Fibroblast of the aortic adventitia (primary cell): ENCODE measurements around the gene TLE6. TPM values are rescaled to one million over a fixed set of nuclear protein-coding genes. Genes with fewer than 3 reads are reported as not detected.

ENCODE experiments used
- DNase-seq: peaks from one replicate; pipeline ENCODE4 v3.0.0-alpha.2; 2010; ENCODE audit warnings: low read depth
- H3K4me3 ChIP-seq: 2 replicates; pipeline ENCODE4 v1.5.1; 2011; ENCODE audit warnings: low read depth, mild to moderate bottlenecking, control low read depth, low read length, moderate library complexity
- total RNA-seq: library from RNA; depleted of rRNA; stranded (reverse); fragments of >200 nt; gene quantifications from 2 replicates; pipeline ENCODE4 v1.2.3, GENCODE V29; 2012; ENCODE audit warnings: low replicate concordance
- TF ChIP-seq, protein P1 (sequence below): IDR thresholded peaks from 2 replicates; pipeline ENCODE4 v1.5.1; 2011; ENCODE audit warnings: mild to moderate bottlenecking, low read length, control low read depth, inconsistent platforms; ENCODE audit not compliant: insufficient read depth

TLE6 gene
- total RNA-seq, 1 donor, result 0.18 TPM

- no peak for DNase-seq
- peak within 1 kb of the TSS; percentile 60 for H3K4me3 ChIP-seq
- TF ChIP-seq, protein P1, sequence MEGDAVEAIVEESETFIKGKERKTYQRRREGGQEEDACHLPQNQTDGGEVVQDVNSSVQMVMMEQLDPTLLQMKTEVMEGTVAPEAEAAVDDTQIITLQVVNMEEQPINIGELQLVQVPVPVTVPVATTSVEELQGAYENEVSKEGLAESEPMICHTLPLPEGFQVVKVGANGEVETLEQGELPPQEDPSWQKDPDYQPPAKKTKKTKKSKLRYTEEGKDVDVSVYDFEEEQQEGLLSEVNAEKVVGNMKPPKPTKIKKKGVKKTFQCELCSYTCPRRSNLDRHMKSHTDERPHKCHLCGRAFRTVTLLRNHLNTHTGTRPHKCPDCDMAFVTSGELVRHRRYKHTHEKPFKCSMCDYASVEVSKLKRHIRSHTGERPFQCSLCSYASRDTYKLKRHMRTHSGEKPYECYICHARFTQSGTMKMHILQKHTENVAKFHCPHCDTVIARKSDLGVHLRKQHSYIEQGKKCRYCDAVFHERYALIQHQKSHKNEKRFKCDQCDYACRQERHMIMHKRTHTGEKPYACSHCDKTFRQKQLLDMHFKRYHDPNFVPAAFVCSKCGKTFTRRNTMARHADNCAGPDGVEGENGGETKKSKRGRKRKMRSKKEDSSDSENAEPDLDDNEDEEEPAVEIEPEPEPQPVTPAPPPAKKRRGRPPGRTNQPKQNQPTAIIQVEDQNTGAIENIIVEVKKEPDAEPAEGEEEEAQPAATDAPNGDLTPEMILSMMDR, result no peak
Measured at GRCh38 chr19:3029065-3029923, 51.9 kb downstream of the TLE6 start, which contains the start of gene TLE2. Gene TLE2, minus strand, starts transcription at chr19:3029280. Its CDS starts 376 bp downstream, at chr19:3028904.

- TF ChIP-seq, protein P1, result no peak
- no peak overlapping the region for H3K4me3 ChIP-seq
- DNase-seq, result no peak
Measured at GRCh38 chr19:3031607-3031867, 54.2 kb downstream of the TLE6 start.

- H3K4me3 ChIP-seq, result no peak overlapping the region
- TF ChIP-seq, protein P1, result no peak
- DNase-seq, result no peak
Measured at GRCh38 chr19:3033595-3034405, 56.4 kb downstream of the TLE6 start.

- DNase-seq, result no peak
- H3K4me3 ChIP-seq, result no peak overlapping the region
- TF ChIP-seq, protein P1, result no peak
Measured at GRCh38 chr19:3034406-3034655, 57.0 kb downstream of the TLE6 start.

DNA sequence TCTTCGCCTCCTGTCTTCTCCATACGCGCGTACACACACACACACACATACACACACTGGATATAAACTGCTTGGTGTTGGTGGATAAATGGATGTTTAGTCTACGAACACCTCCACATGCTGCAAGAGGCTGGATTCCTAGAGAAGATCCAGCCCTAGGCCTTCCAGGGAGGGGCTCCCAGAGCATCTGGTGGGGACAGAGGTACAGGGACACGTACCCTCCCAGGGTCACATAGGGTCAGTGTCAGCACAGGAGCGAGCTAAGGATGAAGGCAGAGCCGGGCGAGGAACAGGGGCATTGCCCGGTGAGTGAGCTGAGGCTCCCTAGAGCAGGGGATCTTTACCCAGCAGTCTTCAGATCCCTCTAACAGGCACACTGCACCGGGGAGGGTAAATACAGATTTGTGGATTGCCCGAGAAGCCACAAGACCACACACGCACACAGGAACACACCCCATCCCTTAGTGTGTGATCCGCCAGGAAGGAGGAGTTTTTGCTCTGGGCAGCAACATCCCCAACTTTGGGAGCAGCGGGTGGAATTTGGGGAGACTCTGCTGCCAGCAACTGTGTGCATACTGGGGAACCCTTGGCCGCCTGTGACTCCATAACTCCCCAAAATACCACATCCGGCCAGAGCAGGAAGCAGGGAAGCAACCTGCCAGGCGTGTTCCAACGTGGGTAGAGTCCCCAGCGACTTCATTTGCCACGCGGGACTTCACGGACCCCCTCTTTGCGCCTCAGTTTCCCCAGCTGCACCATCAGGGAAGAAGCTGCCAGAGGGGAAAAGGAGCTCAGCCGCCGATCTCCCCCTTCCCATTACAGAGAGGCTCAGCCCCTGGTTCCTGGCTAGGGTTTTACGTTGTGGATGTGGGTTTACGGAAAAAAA is 57.5 kb downstream of the TLE6 start:
- peak overlapping the region; percentile 62 for H3K4me3 ChIP-seq

GRCh38 chr19:3035542-3036118 is 58.3 kb downstream of the TLE6 start:
- H3K4me3 ChIP-seq, result peak overlapping the region; percentile 67
- peak; percentile 99 for DNase-seq
- TF ChIP-seq, protein P1, result no peak

More for the DNA sequence above, 57.5 kb downstream of the TLE6 start:
- TF ChIP-seq, protein P1, result no peak
- DNase-seq, result peak; percentile 55
